ENCODE data around the gene BARX2. TPM values are rescaled to one million over a fixed set of nuclear protein-coding genes. Genes with fewer than 3 reads are reported as not detected.
"Not testable (repeated sequence)": the region's sequence is repeated elsewhere in the genome, so short reads cannot be mapped to it uniquely, and the experiment has no call there.

BARX2 gene
- total RNA-seq, 1 donor from 2014 or later: 62.1 TPM

- no peaks in the 10 kb centered on the region for H3K27me3 Mint-ChIP-seq
- no peak overlapping the region for H3K27ac Mint-ChIP-seq
- DNase-seq (ENCODE audit: extremely low spot score, unreplicated experiment): no peak
- H3K4me3 Mint-ChIP-seq: no peak overlapping the region
- H3K4me1 Mint-ChIP-seq (ENCODE audit: unreplicated experiment): peaks cover 16% of the 10 kb centered on the region
- peak; percentile 67 for TF ChIP-seq CTCF (conservative IDR thresholded peaks at IDR 0.05)
- no peaks in the 10 kb centered on the region for H3K9me3 Mint-ChIP-seq
- no peaks in the 10 kb centered on the region for H3K36me3 Mint-ChIP-seq
These were observed 41.8 kb upstream of the BARX2 start for GRCh38 chr11:129333873-129334272.

DNA sequence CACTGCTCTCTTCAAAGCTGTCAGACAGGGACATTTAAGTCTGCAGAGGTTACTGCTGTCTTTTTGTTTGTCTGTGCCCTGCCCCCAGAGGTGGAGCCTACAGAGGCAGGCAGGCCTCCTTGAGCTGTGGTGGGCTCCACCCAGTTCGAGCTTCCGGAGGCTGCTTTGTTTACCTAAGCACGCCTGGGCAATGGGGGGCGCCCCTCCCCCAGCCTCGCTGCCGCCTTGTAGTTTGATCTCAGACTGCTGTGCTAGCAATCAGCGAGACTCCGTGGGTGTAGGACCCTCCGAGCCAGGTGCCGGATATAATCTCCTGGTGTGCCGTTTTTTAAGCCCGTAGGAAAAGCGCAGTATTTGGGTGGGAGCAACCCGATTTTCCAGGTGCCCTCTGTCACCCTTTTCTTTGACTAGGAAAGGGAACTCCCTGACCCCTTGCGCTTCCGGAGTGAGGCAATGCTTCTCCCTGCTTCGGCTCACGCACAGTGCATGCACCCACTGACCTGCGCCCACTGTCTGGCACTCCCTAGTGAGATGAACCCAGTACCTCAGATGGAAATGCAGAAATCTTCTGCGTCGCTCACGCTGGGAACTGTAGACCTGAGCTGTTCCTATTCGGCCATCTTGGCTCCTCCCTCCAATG lies 31.2 kb upstream of the BARX2 start:
- H3K9me3 Mint-ChIP-seq; H3K27me3 Mint-ChIP-seq; H3K4me1 Mint-ChIP-seq (ENCODE audit: unreplicated experiment); DNase-seq (ENCODE audit: extremely low spot score, unreplicated experiment); H3K36me3 Mint-ChIP-seq; H3K27ac Mint-ChIP-seq; H3K4me3 Mint-ChIP-seq: not testable (repeated sequence)

GRCh38 chr11:129346916-129347315 lies 28.7 kb upstream of the BARX2 start:
- TF ChIP-seq CTCF (conservative IDR thresholded peaks at IDR 0.05): no peak
- DNase-seq (ENCODE audit: extremely low spot score, unreplicated experiment): no peak
- Mint-ChIP-seq H3K27ac (no peak overlapping the region), H3K4me3 (no peak overlapping the region), H3K4me1 (ENCODE audit: unreplicated experiment) (peaks cover 3% of the 10 kb centered on the region), H3K36me3 (no peaks in the 10 kb centered on the region), H3K9me3 (no peaks in the 10 kb centered on the region), H3K27me3 (no peaks in the 10 kb centered on the region)

GRCh38 chr11:129348813-129349212 lies 26.8 kb upstream of the BARX2 start:
- no peaks in the 10 kb centered on the region for H3K36me3 Mint-ChIP-seq
- no peaks in the 10 kb centered on the region for H3K27me3 Mint-ChIP-seq
- peaks cover 3% of the 10 kb centered on the region for H3K4me1 Mint-ChIP-seq (ENCODE audit: unreplicated experiment)
- no peak overlapping the region for H3K27ac Mint-ChIP-seq
- no peak overlapping the region for H3K4me3 Mint-ChIP-seq
- H3K9me3 Mint-ChIP-seq: no peaks in the 10 kb centered on the region
- DNase-seq (ENCODE audit: extremely low spot score, unreplicated experiment): no peak
- no peak for TF ChIP-seq CTCF (conservative IDR thresholded peaks at IDR 0.05)

DNA sequence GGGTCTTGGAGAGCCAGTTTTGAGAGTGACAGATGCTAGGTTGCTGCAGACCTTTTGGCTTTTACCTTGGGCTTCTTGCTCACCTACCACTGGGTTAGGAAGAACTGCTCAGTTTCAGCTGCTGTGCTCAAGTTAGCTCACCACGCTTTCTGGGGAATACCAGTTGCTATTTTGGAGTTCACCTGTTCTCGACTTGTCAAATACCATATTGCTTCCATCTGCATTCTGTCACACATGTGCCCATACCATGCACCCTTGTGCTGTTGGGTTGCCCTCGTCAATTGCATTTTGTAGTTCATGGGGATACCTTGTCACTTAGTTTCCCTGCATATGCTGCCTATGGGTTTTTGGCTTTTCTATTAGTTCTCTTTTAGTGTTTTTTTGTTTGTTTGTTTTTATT lies 23.0 kb upstream of the BARX2 start:
- no peak for DNase-seq (ENCODE audit: extremely low spot score, unreplicated experiment)
- no peak for TF ChIP-seq CTCF (conservative IDR thresholded peaks at IDR 0.05)
- Mint-ChIP-seq H3K4me3 (no peak overlapping the region), H3K36me3 (no peaks in the 10 kb centered on the region), H3K27me3 (peaks cover 6% of the 10 kb centered on the region), H3K9me3 (no peaks in the 10 kb centered on the region), H3K27ac (no peak overlapping the region), H3K4me1 (ENCODE audit: unreplicated experiment) (no peaks in the 10 kb centered on the region)

DNA sequence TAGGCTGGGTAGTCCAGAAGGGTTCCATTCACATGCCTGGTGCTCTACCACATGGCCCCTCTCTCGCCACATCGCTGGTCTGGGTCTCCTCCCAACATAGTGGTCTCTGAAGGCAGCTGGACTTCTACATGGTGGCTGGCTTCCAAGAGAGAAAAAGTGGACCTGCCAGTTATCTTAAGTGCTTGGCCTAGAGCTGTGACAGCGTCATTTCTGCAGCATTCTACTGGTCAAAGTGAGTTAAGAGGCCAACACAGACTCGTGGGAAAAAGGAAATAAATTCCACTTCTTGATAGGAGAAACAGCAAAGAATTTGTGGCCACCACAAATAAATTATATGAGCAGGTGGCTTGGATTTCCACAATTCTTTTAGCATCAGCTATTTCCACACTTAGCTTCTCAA lies 21.0 kb upstream of the BARX2 start:
- TF ChIP-seq CTCF (conservative IDR thresholded peaks at IDR 0.05): no peak
- H3K27ac Mint-ChIP-seq: no peak overlapping the region
- no peak overlapping the region for H3K4me3 Mint-ChIP-seq
- H3K4me1 Mint-ChIP-seq (ENCODE audit: unreplicated experiment): no peaks in the 10 kb centered on the region
- DNase-seq (ENCODE audit: extremely low spot score, unreplicated experiment): no peak
- H3K27me3 Mint-ChIP-seq: peaks cover 10% of the 10 kb centered on the region
- H3K9me3 Mint-ChIP-seq: peaks cover 5% of the 10 kb centered on the region
- no peaks in the 10 kb centered on the region for H3K36me3 Mint-ChIP-seq
